ENCODE measurements around the gene SCD5. TPM values are rescaled to one million over a fixed set of nuclear protein-coding genes. Genes with fewer than 3 reads are reported as not detected.

The SCD5 gene
- polyA plus RNA-seq, 3 donors, result 4.3 to 18.6 (median 14.3) TPM

GRCh38 chr4:82799006-82799881 is 648 bp upstream of the SCD5 start:
- no peak overlapping the region for H3K27ac ChIP-seq (ENCODE audit: low read depth, low read length)
- 6 to 8% (median 7%) methylated on average over 24 to 25 of the region's 25 CpGs for WGBS, 3 donors

DNA sequence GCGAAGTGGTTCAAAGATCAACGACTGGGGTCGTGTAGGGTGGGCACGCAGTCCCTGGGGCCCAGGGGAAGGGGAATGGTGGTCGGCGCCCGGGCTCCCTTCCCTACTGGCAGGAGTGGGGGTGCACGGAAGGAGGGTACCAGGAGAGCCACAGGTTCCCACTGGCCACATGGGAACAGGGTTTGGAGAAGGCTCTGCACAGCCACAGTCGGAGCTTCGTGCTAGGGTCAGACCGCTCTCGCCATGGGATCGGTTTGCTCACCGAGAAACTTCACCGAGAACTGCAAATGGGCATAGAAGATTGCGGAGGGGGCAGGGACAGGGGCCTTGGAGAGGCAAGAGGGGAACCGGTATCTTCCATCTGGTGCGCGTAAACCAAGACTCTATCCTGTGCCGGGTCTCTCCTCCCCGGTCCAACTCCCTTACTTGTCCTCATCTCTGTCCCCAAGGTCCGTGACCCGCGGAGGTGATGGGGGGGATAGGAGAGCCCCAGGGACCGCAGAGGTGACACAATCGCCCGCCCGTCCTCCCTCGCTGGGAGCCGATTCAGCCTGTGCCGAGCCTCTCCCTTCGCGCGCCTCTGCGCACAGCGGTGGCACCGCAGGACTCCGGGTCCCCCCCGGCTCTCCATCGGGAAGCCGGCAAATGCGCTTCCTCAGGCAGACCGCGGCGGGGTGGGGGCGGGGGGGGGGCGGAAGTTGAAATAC is 1.0 kb downstream of the SCD5 start:
- no peak overlapping the region for H3K27ac ChIP-seq (ENCODE audit: low read depth, low read length)

GRCh38 chr4:82797040-82797404 is 1.6 kb downstream of the SCD5 start:
- no peak overlapping the region for H3K27ac ChIP-seq (ENCODE audit: low read depth, low read length)
- 47 to 65% (median 51%) methylated on average over 6 of the region's 6 CpGs for WGBS, 3 donors

More for the DNA sequence above, 1.0 kb downstream of the SCD5 start:
- WGBS, 3 donors, result 3 to 7% (median 3%) methylated on average over 36 to 47 of the region's 47 CpGs

- H3K27ac ChIP-seq (ENCODE audit: low read depth, low read length), result no peak overlapping the region
- WGBS, 3 donors, result 67 to 71% (median 68%) methylated on average over 6 of the region's 6 CpGs
Measured at GRCh38 chr4:82792912-82793649, 5.5 kb downstream of the SCD5 start.

- WGBS, 3 donors, result 91 to 93% (median 91%) methylated on average over 6 of the region's 6 CpGs
- H3K27ac ChIP-seq (ENCODE audit: low read depth, low read length), result no peak overlapping the region
Measured at GRCh38 chr4:82791179-82791578, 7.4 kb downstream of the SCD5 start.

GRCh38 chr4:82790060-82790660 is 8.4 kb downstream of the SCD5 start:
- no peak overlapping the region for H3K27ac ChIP-seq (ENCODE audit: low read depth, low read length)
- 74 to 87% (median 85%) methylated on average over 8 of the region's 8 CpGs for WGBS, 3 donors

GRCh38 chr4:82789025-82789776 is 9.4 kb downstream of the SCD5 start:
- no peak overlapping the region for H3K27ac ChIP-seq (ENCODE audit: low read depth, low read length)
- WGBS, 3 donors, result 52 to 79% (median 67%) methylated on average over 7 of the region's 7 CpGs

DNA sequence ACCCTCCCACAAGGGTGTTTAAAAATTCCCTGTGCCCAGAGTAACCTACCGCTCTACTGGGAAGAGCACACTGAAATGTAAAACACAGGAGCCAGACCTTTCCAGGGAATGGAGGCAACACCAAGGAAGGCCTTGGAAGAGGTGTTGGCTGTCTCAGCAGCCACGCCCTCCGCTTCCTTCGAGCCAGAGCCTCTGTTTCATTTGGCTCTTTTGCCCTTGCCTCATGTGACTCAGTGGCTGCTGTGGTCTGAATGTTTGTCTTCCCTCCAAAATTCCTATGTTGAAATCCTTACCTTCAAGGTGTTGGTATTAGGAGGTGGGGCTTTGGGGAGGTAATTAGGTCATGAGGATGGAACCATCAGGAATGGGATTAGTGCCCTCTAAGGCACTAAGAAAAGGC is 11.3 kb downstream of the SCD5 start:
- no peak overlapping the region for H3K27ac ChIP-seq (ENCODE audit: low read depth, low read length)
- 87 to 90% (median 89%) methylated on average over 4 of the region's 4 CpGs for WGBS, 3 donors

GRCh38 chr4:82786828-82787227 is 11.8 kb downstream of the SCD5 start:
- H3K27ac ChIP-seq (ENCODE audit: low read depth, low read length), result no peak overlapping the region
- 40 to 82% (median 68%) methylated on average over 4 of the region's 4 CpGs for WGBS, 3 donors

DNA sequence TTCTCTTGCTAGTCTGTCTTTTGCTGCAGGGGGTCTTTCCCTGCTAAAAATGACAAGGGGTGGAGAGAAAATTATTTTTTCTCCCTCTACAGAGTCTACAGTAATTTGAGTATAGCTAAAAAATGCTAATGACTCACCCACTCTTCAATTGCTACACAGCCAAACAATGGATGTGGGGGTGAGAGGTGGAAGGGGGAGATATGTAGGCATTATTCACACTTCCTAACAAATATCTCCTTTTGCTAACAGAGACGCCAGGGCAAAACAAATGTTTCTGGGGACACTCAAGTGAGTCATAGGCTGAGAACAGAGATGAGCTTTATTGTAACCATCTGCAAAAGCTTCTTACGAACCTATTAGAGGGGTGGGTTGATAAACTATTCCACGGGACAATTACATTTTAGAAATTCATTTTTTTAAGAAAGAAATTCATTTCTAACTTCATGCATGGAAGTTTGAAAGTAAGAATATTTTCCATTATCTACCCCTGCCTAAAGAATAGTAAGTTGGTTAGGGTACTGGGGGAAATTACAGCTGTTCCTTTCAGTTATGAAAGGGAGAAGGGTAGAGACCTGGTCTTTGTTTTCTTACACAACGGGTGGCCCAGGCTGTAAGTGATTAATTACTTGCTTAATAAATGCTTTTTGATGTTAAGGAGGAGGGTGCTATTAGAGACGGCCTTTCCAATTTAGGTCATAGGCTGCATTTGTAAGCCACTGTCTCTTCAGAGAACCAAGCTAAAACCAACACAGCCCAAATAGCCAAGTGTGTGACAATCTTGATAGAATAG is 12.8 kb downstream of the SCD5 start:
- H3K27ac ChIP-seq (ENCODE audit: low read depth, low read length), result no peak overlapping the region
- 43 to 63% (median 46%) methylated on average over 5 of the region's 5 CpGs for WGBS, 3 donors

- 43 to 49% (median 48%) methylated on average over 9 of the region's 9 CpGs for WGBS, 3 donors
Measured at GRCh38 chr4:82784681-82785610, 13.7 kb downstream of the SCD5 start.

GRCh38 chr4:82782626-82783345 is 15.8 kb downstream of the SCD5 start:
- 70 to 85% (median 77%) methylated on average over 5 of the region's 5 CpGs for WGBS, 3 donors
- H3K27ac ChIP-seq (ENCODE audit: low read depth, low read length), result no peak overlapping the region

More at GRCh38 chr4:82784681-82785610, 13.7 kb downstream of the SCD5 start:
- no peak overlapping the region for H3K27ac ChIP-seq (ENCODE audit: low read depth, low read length)

GRCh38 chr4:82780752-82781231 is 17.8 kb downstream of the SCD5 start:
- WGBS, 3 donors, result 31 to 36% (median 33%) methylated on average over 10 of the region's 10 CpGs
- H3K27ac ChIP-seq (ENCODE audit: low read depth, low read length), result no peak overlapping the region

DNA sequence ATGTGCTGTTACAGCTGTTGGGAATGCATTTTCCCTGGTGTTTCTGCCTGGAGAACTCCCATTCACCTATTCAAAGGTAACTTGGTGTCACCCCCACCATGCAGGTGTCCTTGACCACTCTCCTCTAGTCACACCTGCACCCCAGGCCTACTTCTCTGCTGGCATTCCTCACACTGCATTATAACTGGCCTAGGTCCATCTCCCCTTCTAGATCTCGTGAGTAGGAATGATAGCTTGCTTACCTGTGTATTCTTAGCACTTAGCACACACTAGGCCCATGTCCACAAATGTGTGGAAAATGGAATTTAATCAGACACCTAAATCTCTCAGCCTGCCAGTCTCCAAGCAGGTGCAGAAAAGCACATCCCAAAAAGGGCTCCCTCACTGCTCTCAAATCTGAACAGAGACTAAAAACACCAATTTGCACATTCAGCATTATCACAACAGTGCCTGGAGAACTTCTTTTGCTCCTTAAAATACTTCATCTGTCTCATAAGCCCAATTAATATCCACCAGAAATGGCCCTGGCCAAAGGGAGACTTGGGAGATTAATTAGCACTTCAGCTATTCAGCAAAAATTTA is 18.3 kb downstream of the SCD5 start:
- WGBS, 3 donors, result 43 to 78% (median 68%) methylated on average over 1 of the region's 1 CpG
- no peak overlapping the region for H3K27ac ChIP-seq (ENCODE audit: low read depth, low read length)

DNA sequence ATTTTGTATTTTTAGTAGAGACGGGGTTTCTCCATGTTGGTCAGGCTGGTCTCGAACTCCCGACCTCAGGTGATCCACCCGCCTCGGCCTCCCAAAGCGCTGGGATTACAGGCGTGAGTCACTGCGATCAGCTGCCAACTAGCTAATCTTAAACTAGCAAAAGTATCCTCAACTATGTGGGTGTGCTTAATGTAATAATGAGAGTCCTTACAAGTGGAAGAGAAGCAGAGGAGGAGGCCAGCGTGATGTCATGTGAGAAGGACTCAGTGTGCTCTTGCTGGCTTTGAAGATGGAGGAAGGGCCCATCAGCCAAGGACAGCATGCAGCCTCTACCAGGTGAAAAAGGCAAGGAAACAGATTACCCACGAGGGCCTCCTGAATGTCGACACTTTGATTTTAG is 19.6 kb downstream of the SCD5 start:
- WGBS, 3 donors, result 84 to 92% (median 89%) methylated on average over 9 to 11 of the region's 11 CpGs
- H3K27ac ChIP-seq (ENCODE audit: low read depth, low read length), result no peak overlapping the region

Data from adipose tissue (tissue), 3 donors.